ENCODE results near the gene NISCH.

NISCH gene

GRCh38 chr3:52429031-52429430 lies 26.4 kb upstream of the NISCH start:
- H3K9me3 ChIP-seq (ENCODE audit: control insufficient read depth, insufficient read depth, low read length): no peaks in the 10 kb centered on the region
- H3K4me1 ChIP-seq (ENCODE audit: control insufficient read depth, insufficient read depth, low read length): no peaks in the 10 kb centered on the region
- no peak overlapping the region for H3K27ac ChIP-seq (ENCODE audit: low read length)
- DNase-seq (ENCODE audit: low read depth, low spot score): no peak
- WGBS (ENCODE audit: insufficient coverage, insufficient read length): no CpG with 5 or more reads among the region's 3 CpGs
- H3K4me3 ChIP-seq (ENCODE audit: low read length): no peak overlapping the region
- no peaks in the 10 kb centered on the region for H3K27me3 ChIP-seq (ENCODE audit: control insufficient read depth, insufficient read depth, low read length)
- H3K36me3 ChIP-seq (ENCODE audit: control insufficient read depth, insufficient read depth, low read length): no peaks in the 10 kb centered on the region

DNA sequence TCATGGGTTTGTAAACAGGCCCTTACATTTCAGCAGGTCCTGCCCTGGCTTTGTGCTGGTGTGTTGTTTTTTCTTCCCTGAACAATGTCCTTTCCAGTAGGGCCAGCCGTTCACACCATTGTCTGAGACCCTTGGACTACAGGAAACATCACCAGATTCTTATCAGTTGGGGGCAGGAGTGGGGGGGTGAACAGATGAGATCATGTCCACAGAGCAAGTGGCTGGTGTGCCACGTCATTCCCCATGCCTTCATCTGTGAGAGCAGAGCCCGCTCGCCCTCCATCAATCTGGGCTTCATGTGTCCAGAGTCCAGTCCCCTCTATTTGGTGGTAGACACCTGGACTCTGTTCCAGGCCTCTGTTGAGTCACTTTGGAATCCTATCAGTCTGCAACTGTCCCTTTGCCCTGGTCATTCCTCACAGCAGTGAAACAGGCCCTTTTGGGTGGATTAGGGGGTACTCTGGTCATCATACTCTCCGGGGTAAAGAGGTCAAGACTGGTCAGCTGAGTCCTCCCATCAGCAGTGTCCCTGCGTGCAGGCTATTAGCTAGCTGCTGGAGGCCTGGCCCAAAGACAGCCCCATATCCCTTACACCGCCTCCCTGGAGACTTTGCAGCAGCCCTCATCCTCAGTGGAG lies 25.5 kb upstream of the NISCH start:
- H3K4me3 ChIP-seq (ENCODE audit: low read length): no peak overlapping the region
- DNase-seq (ENCODE audit: low read depth, low spot score): no peak
- H3K27ac ChIP-seq (ENCODE audit: low read length): no peak overlapping the region
- H3K27me3 ChIP-seq (ENCODE audit: control insufficient read depth, insufficient read depth, low read length): no peaks in the 10 kb centered on the region
- WGBS (ENCODE audit: insufficient coverage, insufficient read length): no CpG with 5 or more reads among the region's 7 CpGs
- no peaks in the 10 kb centered on the region for H3K4me1 ChIP-seq (ENCODE audit: control insufficient read depth, insufficient read depth, low read length)
- no peaks in the 10 kb centered on the region for H3K36me3 ChIP-seq (ENCODE audit: control insufficient read depth, insufficient read depth, low read length)
- H3K9me3 ChIP-seq (ENCODE audit: control insufficient read depth, insufficient read depth, low read length): no peaks in the 10 kb centered on the region

- no peak overlapping the region for H3K27ac ChIP-seq (ENCODE audit: low read length)
- H3K4me1 ChIP-seq (ENCODE audit: control insufficient read depth, insufficient read depth, low read length): no peaks in the 10 kb centered on the region
- H3K27me3 ChIP-seq (ENCODE audit: control insufficient read depth, insufficient read depth, low read length): no peaks in the 10 kb centered on the region
- H3K36me3 ChIP-seq (ENCODE audit: control insufficient read depth, insufficient read depth, low read length): no peaks in the 10 kb centered on the region
- no peak for DNase-seq (ENCODE audit: low read depth, low spot score)
- no peak overlapping the region for H3K4me3 ChIP-seq (ENCODE audit: low read length)
- H3K9me3 ChIP-seq (ENCODE audit: control insufficient read depth, insufficient read depth, low read length): no peaks in the 10 kb centered on the region
- WGBS (ENCODE audit: insufficient coverage, insufficient read length): no CpG with 5 or more reads among the region's 9 CpGs
Measured at GRCh38 chr3:52430416-52430810, 25.0 kb upstream of the NISCH start.

DNA sequence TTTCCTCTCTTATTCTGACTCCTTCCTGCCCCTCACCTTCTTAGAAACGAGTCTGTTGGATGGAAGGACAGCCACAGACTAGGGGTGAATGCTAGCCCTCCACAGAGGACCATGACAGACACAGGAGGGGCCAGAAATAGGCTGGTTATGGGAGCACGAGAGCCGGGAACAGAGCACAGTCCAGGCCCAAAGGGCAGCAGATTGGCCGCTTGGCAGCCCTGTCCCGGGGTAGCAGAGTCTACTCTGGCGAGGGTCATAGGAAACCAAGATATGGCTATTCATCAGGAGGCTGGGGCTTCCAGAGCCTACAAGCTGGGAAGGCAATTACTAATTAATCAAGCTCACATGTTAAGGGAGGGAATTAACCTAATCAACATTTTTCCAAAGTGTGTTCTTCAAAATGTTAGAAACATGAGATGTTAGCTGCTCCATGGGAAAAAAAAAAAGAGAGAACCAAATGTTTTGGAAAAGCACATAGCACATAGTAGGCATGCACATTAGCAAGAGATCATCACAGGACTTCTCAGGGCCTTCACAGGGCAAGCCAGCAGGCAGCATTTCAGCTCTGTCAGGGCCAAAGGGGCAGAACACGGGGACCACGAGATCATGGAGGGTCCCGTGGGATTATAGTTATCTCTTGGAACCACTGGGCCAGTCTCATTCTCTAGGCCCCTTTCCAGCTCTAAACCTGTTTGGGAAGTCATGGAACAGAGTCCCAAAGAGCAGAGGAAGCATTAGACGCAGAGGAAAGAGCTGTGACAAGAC lies 23.8 kb upstream of the NISCH start:
- Histone ChIP-seq H3K36me3 (ENCODE audit: control insufficient read depth, insufficient read depth, low read length) (no peaks in the 10 kb centered on the region), H3K9me3 (ENCODE audit: control insufficient read depth, insufficient read depth, low read length) (no peaks in the 10 kb centered on the region), H3K4me1 (ENCODE audit: control insufficient read depth, insufficient read depth, low read length) (no peaks in the 10 kb centered on the region), H3K27me3 (ENCODE audit: control insufficient read depth, insufficient read depth, low read length) (no peaks in the 10 kb centered on the region), H3K4me3 (ENCODE audit: low read length) (no peak overlapping the region), H3K27ac (ENCODE audit: low read length) (no peak overlapping the region)
- WGBS (ENCODE audit: insufficient coverage, insufficient read length): no CpG with 5 or more reads among the region's 10 CpGs
- no peak for DNase-seq (ENCODE audit: low read depth, low spot score)

DNA sequence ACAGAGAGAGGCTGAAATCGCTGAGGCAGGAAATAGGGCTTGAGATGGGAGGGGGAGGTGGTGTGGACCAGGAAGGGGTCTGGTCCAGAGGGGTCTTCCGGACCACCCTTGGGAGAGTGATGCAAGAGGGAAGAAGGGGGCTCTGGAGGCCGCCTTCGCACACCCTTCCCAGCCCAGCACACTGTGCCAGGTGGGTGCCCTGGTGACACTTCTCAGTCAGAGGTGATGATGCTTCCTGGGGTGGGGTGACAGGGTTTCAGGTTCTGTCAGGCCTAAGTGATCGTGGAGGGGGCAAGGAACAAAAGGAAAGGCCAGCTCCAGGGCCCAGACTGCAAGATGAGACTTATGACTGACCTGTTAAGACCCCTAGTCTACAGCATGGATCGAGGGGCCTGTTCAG lies 23.2 kb upstream of the NISCH start:
- H3K4me1 ChIP-seq (ENCODE audit: control insufficient read depth, insufficient read depth, low read length): no peaks in the 10 kb centered on the region
- no CpG with 5 or more reads among the region's 6 CpGs for WGBS (ENCODE audit: insufficient coverage, insufficient read length)
- H3K9me3 ChIP-seq (ENCODE audit: control insufficient read depth, insufficient read depth, low read length): no peaks in the 10 kb centered on the region
- no peak overlapping the region for H3K27ac ChIP-seq (ENCODE audit: low read length)
- H3K36me3 ChIP-seq (ENCODE audit: control insufficient read depth, insufficient read depth, low read length): no peaks in the 10 kb centered on the region
- no peak overlapping the region for H3K4me3 ChIP-seq (ENCODE audit: low read length)
- no peak for DNase-seq (ENCODE audit: low read depth, low spot score)
- H3K27me3 ChIP-seq (ENCODE audit: control insufficient read depth, insufficient read depth, low read length): no peaks in the 10 kb centered on the region

DNA sequence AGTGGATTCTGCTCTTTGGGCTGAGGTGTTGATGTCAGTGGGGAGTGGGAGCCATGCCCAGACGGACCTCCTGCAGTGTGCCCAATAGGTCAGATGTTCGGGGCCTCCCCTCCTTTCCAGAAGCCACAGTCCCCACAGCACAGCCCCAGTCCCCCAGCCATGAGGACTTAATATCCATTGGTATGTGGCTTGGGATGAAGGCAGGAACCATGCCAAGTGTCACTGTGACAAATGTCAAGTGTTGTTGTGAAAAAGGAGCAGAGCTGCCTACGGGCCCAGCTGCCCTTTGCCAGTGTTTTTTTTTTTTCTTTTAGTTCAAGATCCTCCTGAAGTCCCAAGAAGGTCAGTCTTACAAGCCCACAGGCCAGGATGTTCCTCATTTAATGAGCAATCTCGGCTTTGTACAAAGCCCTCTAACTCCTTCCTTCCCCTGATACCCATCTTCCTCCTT lies 22.7 kb upstream of the NISCH start:
- Histone ChIP-seq H3K4me3 (ENCODE audit: low read length) (no peak overlapping the region), H3K9me3 (ENCODE audit: control insufficient read depth, insufficient read depth, low read length) (no peaks in the 10 kb centered on the region), H3K27me3 (ENCODE audit: control insufficient read depth, insufficient read depth, low read length) (no peaks in the 10 kb centered on the region), H3K27ac (ENCODE audit: low read length) (no peak overlapping the region), H3K36me3 (ENCODE audit: control insufficient read depth, insufficient read depth, low read length) (no peaks in the 10 kb centered on the region), H3K4me1 (ENCODE audit: control insufficient read depth, insufficient read depth, low read length) (no peaks in the 10 kb centered on the region)
- WGBS (ENCODE audit: insufficient coverage, insufficient read length): no CpG with 5 or more reads among the region's 4 CpGs
- no peak for DNase-seq (ENCODE audit: low read depth, low spot score)

DNA sequence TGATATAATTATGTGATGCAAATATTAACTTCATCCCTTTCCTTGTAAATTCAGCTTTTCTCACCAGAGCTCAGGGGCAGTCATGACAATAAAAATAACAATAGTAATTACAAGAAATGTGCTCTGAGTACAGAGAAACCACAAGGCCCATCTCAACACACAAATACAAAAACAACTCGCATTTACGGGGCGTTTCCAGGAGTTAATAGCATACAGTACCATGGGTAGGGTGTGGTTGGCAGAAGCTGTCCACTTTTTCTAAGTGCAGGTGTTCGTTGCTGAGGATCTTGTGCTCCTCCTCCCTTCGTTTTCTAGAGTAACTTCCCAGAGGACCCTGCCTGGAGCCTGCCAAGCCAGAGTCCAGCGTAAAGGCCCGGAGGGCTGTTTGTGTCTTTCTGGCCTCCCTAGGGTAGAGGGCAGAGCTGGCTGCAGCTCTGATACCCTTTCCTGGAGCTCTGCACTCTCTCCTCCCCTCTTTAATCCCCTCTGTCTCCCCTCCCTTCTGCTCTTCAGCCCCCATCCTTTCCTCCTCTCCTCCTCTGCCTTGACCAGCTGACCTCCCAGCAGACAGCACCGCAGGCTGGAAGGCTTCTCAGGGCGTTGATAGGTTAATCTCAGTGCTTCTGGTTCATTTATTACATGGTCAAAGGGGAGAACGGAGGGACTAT lies 21.9 kb upstream of the NISCH start:
- Histone ChIP-seq H3K27me3 (ENCODE audit: control insufficient read depth, insufficient read depth, low read length) (no peaks in the 10 kb centered on the region), H3K9me3 (ENCODE audit: control insufficient read depth, insufficient read depth, low read length) (no peaks in the 10 kb centered on the region), H3K4me3 (ENCODE audit: low read length) (no peak overlapping the region), H3K27ac (ENCODE audit: low read length) (no peak overlapping the region), H3K36me3 (ENCODE audit: control insufficient read depth, insufficient read depth, low read length) (no peaks in the 10 kb centered on the region), H3K4me1 (ENCODE audit: control insufficient read depth, insufficient read depth, low read length) (no peaks in the 10 kb centered on the region)
- no peak for DNase-seq (ENCODE audit: low read depth, low spot score)
- WGBS (ENCODE audit: insufficient coverage, insufficient read length): no CpG with 5 or more reads among the region's 10 CpGs

DNA sequence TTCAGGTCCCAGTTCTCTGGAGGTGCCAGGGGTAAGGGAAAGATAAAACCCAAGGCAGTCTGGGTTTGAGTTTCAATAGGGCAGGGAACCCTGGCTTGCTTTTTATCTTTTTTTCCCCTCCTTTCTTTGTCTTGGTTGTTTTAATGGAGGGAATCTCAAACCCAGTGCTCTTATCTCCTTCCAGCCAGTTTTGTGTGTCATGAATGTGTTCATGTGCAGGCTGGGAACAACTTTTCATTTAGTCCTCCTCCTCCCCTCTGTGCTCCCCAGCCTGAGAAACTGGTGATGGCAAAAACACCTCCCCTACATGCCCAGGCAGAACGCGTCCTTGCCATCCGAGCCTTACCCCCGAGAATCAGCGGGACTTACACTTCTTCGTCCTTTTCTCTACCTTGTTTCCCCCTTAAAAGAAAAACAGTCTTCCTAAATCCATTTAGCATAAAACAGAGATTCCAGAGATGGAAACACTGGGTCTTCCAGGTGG lies 21.4 kb upstream of the NISCH start:
- Histone ChIP-seq H3K4me1 (ENCODE audit: control insufficient read depth, insufficient read depth, low read length) (no peaks in the 10 kb centered on the region), H3K9me3 (ENCODE audit: control insufficient read depth, insufficient read depth, low read length) (no peaks in the 10 kb centered on the region), H3K36me3 (ENCODE audit: control insufficient read depth, insufficient read depth, low read length) (no peaks in the 10 kb centered on the region), H3K27me3 (ENCODE audit: control insufficient read depth, insufficient read depth, low read length) (no peaks in the 10 kb centered on the region), H3K27ac (ENCODE audit: low read length) (no peak overlapping the region), H3K4me3 (ENCODE audit: low read length) (no peak overlapping the region)
- WGBS (ENCODE audit: insufficient coverage, insufficient read length): no CpG with 5 or more reads among the region's 6 CpGs
- no peak for DNase-seq (ENCODE audit: low read depth, low spot score)

DNA sequence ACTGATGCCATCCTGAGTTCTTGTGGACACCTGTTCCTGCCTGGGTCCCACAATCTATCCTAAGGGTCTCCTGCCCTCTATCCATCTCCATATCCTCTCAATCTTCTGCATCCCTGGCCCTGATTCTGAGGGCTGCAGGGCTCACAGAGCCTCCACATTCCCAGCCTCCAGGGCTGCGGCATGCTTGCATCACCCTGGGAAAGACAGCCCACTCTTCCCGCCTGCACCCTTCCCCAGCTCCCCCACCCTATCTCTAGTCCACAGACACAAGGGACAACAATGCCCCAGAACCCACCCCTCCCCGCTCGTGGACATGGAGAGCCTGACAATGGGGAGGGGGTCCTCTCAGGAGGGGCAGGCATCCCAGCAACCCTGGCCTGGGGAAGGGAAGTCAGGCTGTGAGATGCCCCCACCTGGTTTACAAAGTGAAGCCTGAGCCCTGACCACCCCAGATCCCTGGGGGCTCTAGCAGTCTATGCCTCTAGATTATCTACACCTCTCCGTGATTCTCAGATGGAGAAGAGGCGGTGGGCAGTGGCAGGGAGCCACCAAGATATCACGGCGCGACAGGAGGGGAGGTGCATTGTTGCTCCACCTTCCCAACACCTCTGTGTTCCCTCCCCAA lies 20.8 kb upstream of the NISCH start:
- no peak for DNase-seq (ENCODE audit: low read depth, low spot score)
- Histone ChIP-seq H3K9me3 (ENCODE audit: control insufficient read depth, insufficient read depth, low read length) (no peaks in the 10 kb centered on the region), H3K27ac (ENCODE audit: low read length) (no peak overlapping the region), H3K27me3 (ENCODE audit: control insufficient read depth, insufficient read depth, low read length) (no peaks in the 10 kb centered on the region), H3K36me3 (ENCODE audit: control insufficient read depth, insufficient read depth, low read length) (no peaks in the 10 kb centered on the region), H3K4me1 (ENCODE audit: control insufficient read depth, insufficient read depth, low read length) (no peaks in the 10 kb centered on the region), H3K4me3 (ENCODE audit: low read length) (no peak overlapping the region)
- WGBS (ENCODE audit: insufficient coverage, insufficient read length): no CpG with 5 or more reads among the region's 9 CpGs
